Neutrophil (primary cell): Measurements from ENCODE around the gene CACNA2D1.

Experiments
- H3K27ac ChIP-seq: fragments of 200-600 bp; sonication (generic); 2 replicates; pipeline ENCODE4 v1.5.1; 2016; ENCODE audit warnings: mild to moderate bottlenecking, moderate library complexity
- H3K27me3 ChIP-seq: fragments of 200-600 bp; sonication (generic); 2 replicates; pipeline ENCODE4 v1.6.0; 2016; ENCODE audit warnings: mild to moderate bottlenecking
- H3K36me3 ChIP-seq: fragments of 200-600 bp; sonication (generic); 2 replicates; pipeline ENCODE4 v1.5.1; 2017
- H3K4me1 ChIP-seq, 2 experiments: fragments of 200-600 bp in 1 of 2; sonication (generic) in 1 of 2; 1 replicate in 1 of 2; 2 replicates in 1 of 2; pipeline versions ENCODE4 v1.5.1 to v1.6.1; 2013 to 2016; ENCODE audit warnings: low read depth in 1 of 2, low read length in 1 of 2, mild to moderate bottlenecking in 1 of 2, moderate library complexity in 1 of 2; ENCODE audit not compliant: control insufficient read depth in 1 of 2, insufficient read depth in 1 of 2
- H3K4me3 ChIP-seq, 2 experiments: fragments of 200-600 bp in 1 of 2; sonication (generic) in 1 of 2; 1 replicate in 1 of 2; 2 replicates in 1 of 2; pipeline ENCODE4 v1.5.1; 2013 to 2016; ENCODE audit warnings: low read depth in 1 of 2, low read length in 1 of 2, mild to moderate bottlenecking in 1 of 2, moderate library complexity in 1 of 2
- H3K9me3 ChIP-seq: fragments of 200-600 bp; sonication (generic); 2 replicates; pipeline ENCODE4 v1.5.1; 2016
- TF ChIP-seq, protein P1 (sequence below): fragments of 200-600 bp; sonication (generic); IDR thresholded peaks from 2 replicates; pipeline ENCODE4 v1.5.1; 2016; ENCODE audit warnings: antibody characterized with exemption

Gene CACNA2D1

DNA sequence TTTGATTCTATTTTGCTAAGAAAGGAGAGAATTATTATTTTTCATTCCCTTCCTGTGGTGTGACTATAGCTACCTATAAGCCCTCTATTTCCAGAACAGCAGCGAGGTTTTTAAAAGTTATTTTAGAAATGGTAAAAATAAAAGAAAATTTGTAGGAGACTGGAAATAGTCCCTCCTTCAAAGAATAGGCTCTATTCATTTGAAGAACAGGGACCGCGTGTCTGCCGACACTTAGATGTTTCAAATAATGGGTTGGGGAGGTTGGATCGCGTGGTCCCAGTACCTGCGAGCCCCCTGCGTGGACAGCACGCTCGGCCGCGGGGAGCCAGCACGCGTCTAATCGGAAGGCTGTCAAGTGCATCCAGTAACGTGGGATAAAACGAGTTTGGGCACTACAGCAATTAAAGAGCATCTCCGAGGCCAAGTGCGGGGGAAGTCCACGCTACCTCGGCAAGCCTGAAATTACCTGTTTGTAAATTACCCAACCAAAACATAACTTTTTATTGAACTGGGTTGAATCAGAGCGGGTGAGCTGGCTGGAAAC, 1.0 kb downstream of the CACNA2D1 start:
- no peak overlapping the region for H3K27ac ChIP-seq
- no peaks in the 10 kb centered on the region for H3K4me1 ChIP-seq
- TF ChIP-seq, protein P1, sequence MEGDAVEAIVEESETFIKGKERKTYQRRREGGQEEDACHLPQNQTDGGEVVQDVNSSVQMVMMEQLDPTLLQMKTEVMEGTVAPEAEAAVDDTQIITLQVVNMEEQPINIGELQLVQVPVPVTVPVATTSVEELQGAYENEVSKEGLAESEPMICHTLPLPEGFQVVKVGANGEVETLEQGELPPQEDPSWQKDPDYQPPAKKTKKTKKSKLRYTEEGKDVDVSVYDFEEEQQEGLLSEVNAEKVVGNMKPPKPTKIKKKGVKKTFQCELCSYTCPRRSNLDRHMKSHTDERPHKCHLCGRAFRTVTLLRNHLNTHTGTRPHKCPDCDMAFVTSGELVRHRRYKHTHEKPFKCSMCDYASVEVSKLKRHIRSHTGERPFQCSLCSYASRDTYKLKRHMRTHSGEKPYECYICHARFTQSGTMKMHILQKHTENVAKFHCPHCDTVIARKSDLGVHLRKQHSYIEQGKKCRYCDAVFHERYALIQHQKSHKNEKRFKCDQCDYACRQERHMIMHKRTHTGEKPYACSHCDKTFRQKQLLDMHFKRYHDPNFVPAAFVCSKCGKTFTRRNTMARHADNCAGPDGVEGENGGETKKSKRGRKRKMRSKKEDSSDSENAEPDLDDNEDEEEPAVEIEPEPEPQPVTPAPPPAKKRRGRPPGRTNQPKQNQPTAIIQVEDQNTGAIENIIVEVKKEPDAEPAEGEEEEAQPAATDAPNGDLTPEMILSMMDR: no peak
- peaks cover 95% of the 10 kb centered on the region for H3K27me3 ChIP-seq
- no peaks in the 10 kb centered on the region for H3K36me3 ChIP-seq
- no peaks in the 10 kb centered on the region for H3K9me3 ChIP-seq
- H3K4me3 ChIP-seq: no peak overlapping the region

DNA sequence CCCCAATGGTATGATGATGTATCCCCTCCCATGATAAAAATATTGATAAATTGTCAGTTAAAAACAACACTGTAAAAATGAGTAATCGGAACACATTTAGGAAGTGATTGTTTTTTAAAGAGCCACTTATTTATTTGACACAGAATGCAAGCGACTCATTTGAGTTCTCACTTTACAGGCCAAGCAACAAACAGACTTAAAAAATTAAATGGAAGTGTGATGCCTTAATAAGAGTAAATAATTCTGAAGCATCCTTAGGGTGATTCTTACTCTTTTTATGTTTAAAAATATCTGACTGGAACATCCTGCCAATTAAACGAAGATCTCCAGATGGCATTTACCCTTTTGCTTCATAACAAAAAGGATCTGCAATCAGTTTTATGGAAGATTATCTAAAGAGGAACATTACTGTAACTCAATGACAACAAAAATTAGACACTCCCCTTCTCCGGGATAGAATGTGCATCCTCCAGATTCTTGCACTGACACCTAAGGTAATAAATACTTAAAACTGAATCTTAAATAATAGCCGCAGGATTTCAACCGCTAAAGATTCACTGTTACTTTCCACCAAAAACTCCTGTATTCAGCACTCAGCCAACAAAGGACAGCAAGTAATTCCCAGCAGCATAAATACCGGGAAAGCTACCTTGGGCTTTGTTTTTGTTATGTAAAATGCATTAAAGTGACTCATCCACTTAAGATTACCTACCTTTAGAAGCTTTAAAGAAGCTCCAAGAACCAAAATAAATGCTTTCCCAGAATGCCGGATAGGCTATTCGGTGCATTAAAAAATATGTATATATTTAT, 1.7 kb downstream of the CACNA2D1 start:
- Histone ChIP-seq H3K36me3 (no peaks in the 10 kb centered on the region), H3K27ac (no peak overlapping the region), H3K4me3 (no peak overlapping the region), H3K9me3 (no peaks in the 10 kb centered on the region), H3K27me3 (peaks cover 100% of the 10 kb centered on the region), H3K4me1 (no peaks in the 10 kb centered on the region)
- TF ChIP-seq, protein P1: no peak

DNA sequence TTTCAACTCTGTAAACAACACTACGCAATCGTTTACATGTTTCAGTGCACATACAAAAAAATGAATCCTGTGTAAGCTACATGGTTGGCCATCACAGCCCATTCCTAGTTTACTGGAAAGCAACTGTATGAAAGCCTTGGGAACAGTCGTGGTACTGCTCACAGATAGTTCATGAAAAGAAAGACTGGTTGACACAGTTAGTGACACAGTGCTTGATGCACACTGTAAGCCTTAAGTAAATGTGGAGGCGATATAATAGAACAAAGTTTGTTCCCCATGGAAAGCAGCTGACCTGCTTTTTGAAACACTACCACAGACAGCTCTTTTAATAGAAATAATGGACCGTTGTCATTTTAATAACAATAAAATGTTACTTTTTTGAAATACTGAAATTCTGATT, 5.1 kb downstream of the CACNA2D1 start:
- H3K27me3 ChIP-seq: peaks cover 73% of the 10 kb centered on the region
- TF ChIP-seq, protein P1: no peak
- no peaks in the 10 kb centered on the region for H3K36me3 ChIP-seq

GRCh38 chr7:82435769-82436168, 7.8 kb downstream of the CACNA2D1 start:
- H3K4me3 ChIP-seq: no peak overlapping the region
- no peaks in the 10 kb centered on the region for H3K4me1 ChIP-seq
- TF ChIP-seq, protein P1: no peak
- H3K27me3 ChIP-seq: peaks cover 45% of the 10 kb centered on the region
- no peaks in the 10 kb centered on the region for H3K9me3 ChIP-seq
- H3K36me3 ChIP-seq: no peaks in the 10 kb centered on the region
- H3K27ac ChIP-seq: no peak overlapping the region

More for the DNA sequence above, 5.1 kb downstream of the CACNA2D1 start:
- no peak overlapping the region for H3K27ac ChIP-seq
- no peaks in the 10 kb centered on the region for H3K4me1 ChIP-seq
- no peak overlapping the region for H3K4me3 ChIP-seq
- H3K9me3 ChIP-seq: no peaks in the 10 kb centered on the region

DNA sequence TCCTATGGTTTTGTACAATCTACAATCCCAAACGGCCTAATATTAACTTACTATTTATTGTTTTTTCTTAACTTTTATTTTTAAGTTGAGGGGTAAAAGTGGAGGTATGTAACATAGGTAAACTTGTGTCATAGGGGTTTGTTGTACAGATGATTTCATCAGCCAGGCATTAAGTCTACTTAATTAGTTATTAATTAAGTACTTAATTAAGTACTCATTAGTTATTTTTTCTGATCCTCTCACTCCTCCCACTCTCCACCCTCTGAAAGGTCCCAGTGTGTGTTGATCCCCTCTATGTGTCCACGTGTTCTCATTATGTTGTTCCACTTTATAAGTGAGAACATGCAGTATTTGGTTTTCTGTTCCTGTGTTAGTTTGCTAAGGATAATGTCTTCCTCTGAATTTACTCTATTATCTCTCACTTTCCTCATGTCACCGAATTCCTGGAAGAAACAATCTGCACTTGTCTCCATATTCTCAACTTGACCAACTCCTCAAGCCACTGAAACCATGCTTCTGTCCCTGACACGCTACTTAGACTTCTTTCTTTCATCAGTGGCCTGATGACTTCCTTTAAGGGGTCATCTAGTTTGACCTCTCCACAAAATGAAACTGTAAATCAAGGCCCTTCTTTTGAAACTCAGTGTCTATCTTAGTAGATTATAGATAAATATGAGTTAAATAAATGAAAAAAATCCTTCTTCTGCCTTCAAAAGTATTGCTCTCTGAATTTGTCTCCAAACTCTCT, 9.1 kb downstream of the CACNA2D1 start:
- H3K9me3 ChIP-seq: no peaks in the 10 kb centered on the region
- H3K4me1 ChIP-seq: no peaks in the 10 kb centered on the region
- H3K4me3 ChIP-seq: no peak overlapping the region
- no peak overlapping the region for H3K27ac ChIP-seq
- H3K27me3 ChIP-seq: peaks cover 32% of the 10 kb centered on the region
- H3K36me3 ChIP-seq: no peaks in the 10 kb centered on the region
- TF ChIP-seq, protein P1: no peak
